OCI-LY1 (cell line): Measurements from ENCODE around the gene SPOCK2.

Experiments
- H2AFZ ChIP-seq: fragments of 200-600 bp; sonication (generic), shearing (Covaris generic); 2 replicates; pipeline ENCODE4 v1.6.0; 2014; ENCODE audit warnings: antibody characterized with exemption, mild to moderate bottlenecking, low read length
- H3F3A ChIP-seq: fragments of 200-600 bp; sonication (generic), shearing (Covaris generic); 2 replicates; pipeline ENCODE4 v1.6.0; 2014; ENCODE audit warnings: mild to moderate bottlenecking, antibody characterized with exemption, low read length, moderate library complexity; ENCODE audit not compliant: insufficient read depth
- H3K27ac ChIP-seq: fragments of 200-600 bp; sonication (generic); 2 replicates; pipeline ENCODE4 v1.5.1; 2014; ENCODE audit warnings: low read length, mixed run types, mild to moderate bottlenecking, low read depth; ENCODE audit not compliant: poor library complexity, severe bottlenecking
- H3K27me3 ChIP-seq: fragments of 200-600 bp; sonication (generic); 2 replicates; pipeline ENCODE4 v1.6.0; 2014; ENCODE audit warnings: antibody characterized with exemption, mild to moderate bottlenecking, low read length, moderate library complexity; ENCODE audit not compliant: insufficient read depth
- H3K36me3 ChIP-seq: fragments of 200-600 bp; sonication (generic); 2 replicates; pipeline ENCODE4 v1.6.1; 2014; ENCODE audit warnings: mild to moderate bottlenecking, antibody characterized with exemption, low read length, moderate library complexity, mixed read lengths; ENCODE audit not compliant: insufficient read depth
- H3K4me1 ChIP-seq: fragments of 200-600 bp; sonication (generic); 2 replicates; pipeline ENCODE4 v1.5.1; 2014; ENCODE audit warnings: mild to moderate bottlenecking, low read length, moderate library complexity; ENCODE audit not compliant: insufficient read depth, severe bottlenecking
- H3K4me2 ChIP-seq: fragments of 200-600 bp; sonication (generic), shearing (Covaris generic); 2 replicates; pipeline ENCODE4 v1.6.1; 2014; ENCODE audit warnings: low read length
- H3K4me3 ChIP-seq: fragments of 200-600 bp; sonication (generic); 2 replicates; pipeline ENCODE4 v1.5.1; 2014; ENCODE audit warnings: low read length, low read depth, mild to moderate bottlenecking, mixed read lengths; ENCODE audit not compliant: poor library complexity, severe bottlenecking
- H3K79me2 ChIP-seq: fragments of 200-600 bp; shearing (Covaris generic); 2 replicates; pipeline ENCODE4 v1.6.1; 2016; ENCODE audit warnings: mixed run types, low read length, mixed read lengths; ENCODE audit not compliant: insufficient read depth
- H3K9ac ChIP-seq: fragments of 200-600 bp; sonication (generic), shearing (Covaris generic); 2 replicates; pipeline ENCODE4 v1.6.1; 2014; ENCODE audit warnings: mild to moderate bottlenecking, low read length, mixed read lengths
- H3K9me2 ChIP-seq: fragments of 200-600 bp; sonication (generic), shearing (Covaris generic); 2 replicates; pipeline ENCODE4 v1.6.1; 2014; ENCODE audit warnings: low read depth, mild to moderate bottlenecking, low read length, mixed read lengths
- H3K9me3 ChIP-seq: fragments of 200-600 bp; shearing (Covaris generic); 2 replicates; pipeline ENCODE4 v1.6.1; 2014; ENCODE audit warnings: low read length, mixed read lengths
- H4K20me1 ChIP-seq: fragments of 200-600 bp; sonication (generic), shearing (Covaris generic); 2 replicates; pipeline ENCODE4 v1.6.0; 2016; ENCODE audit warnings: mild to moderate bottlenecking, low read length; ENCODE audit not compliant: insufficient read depth
- CTCF ChIP-seq: fragments of 200-600 bp; sonication (generic), shearing (Covaris generic); IDR thresholded peaks from 2 replicates; pipeline ENCODE4 v1.5.1; 2017; ENCODE audit warnings: mild to moderate bottlenecking, antibody characterized with exemption, low read length, moderate library complexity, mixed read lengths
- EZH2 ChIP-seq: fragments of 200-600 bp; sonication (generic), shearing (Covaris generic); IDR thresholded peaks from 2 replicates; pipeline ENCODE4 v1.8.0; 2017; ENCODE audit warnings: borderline replicate concordance, mixed run types, mild to moderate bottlenecking, antibody characterized with exemption, low read length, moderate library complexity, mixed read lengths

Gene SPOCK2

GRCh38 chr10:72124989-72125388, 36.6 kb upstream of the SPOCK2 start:
- no peaks in the 10 kb centered on the region for H3F3A ChIP-seq
- H3K36me3 ChIP-seq = peaks cover 24% of the 10 kb centered on the region
- H3K27ac ChIP-seq = no peak overlapping the region

GRCh38 chr10:72124381-72124780, 36.0 kb upstream of the SPOCK2 start:
- H3K4me1 ChIP-seq = no peaks in the 10 kb centered on the region
- no peaks in the 10 kb centered on the region for H3F3A ChIP-seq
- H3K9ac ChIP-seq = no peak overlapping the region
- H3K27me3 ChIP-seq = no peaks in the 10 kb centered on the region
- H3K36me3 ChIP-seq = peaks cover 24% of the 10 kb centered on the region
- H2AFZ ChIP-seq = no peak overlapping the region
- no peaks in the 10 kb centered on the region for H3K79me2 ChIP-seq
- H3K9me3 ChIP-seq = no peaks in the 10 kb centered on the region
- H3K4me2 ChIP-seq = no peak overlapping the region
- TF ChIP-seq EZH2 = no peak
- TF ChIP-seq CTCF = no peak
- no peak overlapping the region for H3K27ac ChIP-seq
- no peaks in the 10 kb centered on the region for H4K20me1 ChIP-seq
- H3K4me3 ChIP-seq = no peak overlapping the region
- H3K9me2 ChIP-seq = no peaks in the 10 kb centered on the region

More at GRCh38 chr10:72124989-72125388, 36.6 kb upstream of the SPOCK2 start:
- H3K9me3 ChIP-seq = no peaks in the 10 kb centered on the region
- H3K9ac ChIP-seq = no peak overlapping the region
- no peaks in the 10 kb centered on the region for H4K20me1 ChIP-seq
- no peak overlapping the region for H3K4me3 ChIP-seq
- no peak for TF ChIP-seq EZH2
- no peak for TF ChIP-seq CTCF
- no peaks in the 10 kb centered on the region for H3K79me2 ChIP-seq
- H3K4me2 ChIP-seq = no peak overlapping the region
- H2AFZ ChIP-seq = no peak overlapping the region
- H3K4me1 ChIP-seq = no peaks in the 10 kb centered on the region
- no peaks in the 10 kb centered on the region for H3K9me2 ChIP-seq
- H3K27me3 ChIP-seq = no peaks in the 10 kb centered on the region

GRCh38 chr10:72123616-72124015, 35.3 kb upstream of the SPOCK2 start:
- Histone ChIP-seq H4K20me1 (no peaks in the 10 kb centered on the region), H3K79me2 (no peaks in the 10 kb centered on the region), H3K9me3 (no peaks in the 10 kb centered on the region), H3K27me3 (no peaks in the 10 kb centered on the region), H3K4me1 (no peaks in the 10 kb centered on the region), H3K4me3 (no peak overlapping the region), H3K36me3 (peaks cover 31% of the 10 kb centered on the region), H3K9ac (no peak overlapping the region), H2AFZ (no peak overlapping the region), H3K27ac (no peak overlapping the region), H3K9me2 (no peaks in the 10 kb centered on the region), H3F3A (no peaks in the 10 kb centered on the region), H3K4me2 (no peak overlapping the region)
- TF ChIP-seq EZH2 (no peak), CTCF (no peak)
